Gastrocnemius medialis (tissue), 4 donors: ENCODE data around the gene FARSB. TPM values are rescaled to one million over a fixed set of nuclear protein-coding genes. Genes with fewer than 3 reads are reported as not detected.

ENCODE experiments used
- ATAC-seq, 2 donors: fragments of 150-250 bp; one replicate each; pipeline ENCODE4 v1.9.1; 2016
- DNase-seq, 2 donors: peaks; one replicate each; pipeline ENCODE4 v3.0.0-alpha.2; 2019
- H3K27ac ChIP-seq, 4 donors: fragments of 200-600 bp; sonication (generic); 1 replicate in 1 of 4; 2 replicates in 3 of 4; pipeline ENCODE4 v1.5.1; 2016 to 2018; ENCODE audit warnings: mild to moderate bottlenecking in 2 of 4, moderate library complexity in 1 of 4
- H3K27me3 ChIP-seq, 3 donors: fragments of 200-600 bp; sonication (generic) in 2 of 3; 1 replicate in 1 of 3; 2 replicates in 2 of 3; pipeline versions ENCODE4 v1.5.1 to v1.6.0; 2016 to 2019; ENCODE audit warnings: mild to moderate bottlenecking in 1 of 3, moderate library complexity in 1 of 3
- H3K36me3 ChIP-seq, 2 donors: fragments of 200-600 bp; sonication (generic) in 1 of 2; one replicate each; pipeline ENCODE4 v1.5.1; 2017 to 2018
- H3K4me1 ChIP-seq, 2 donors: fragments of 200-600 bp; sonication (generic) in 1 of 2; one replicate each; pipeline ENCODE4 v1.5.1; 2016 to 2017; ENCODE audit warnings: mild to moderate bottlenecking in 2 of 2
- H3K4me3 ChIP-seq, 4 donors: fragments of 200-600 bp; sonication (generic) in 3 of 4; 1 replicate in 1 of 4; 2 replicates in 3 of 4; pipeline ENCODE4 v1.5.1; 2016 to 2019; ENCODE audit warnings: mild to moderate bottlenecking in 2 of 4
- H3K9me3 ChIP-seq, 3 donors: fragments of 200-600 bp; sonication (generic) in 2 of 3; 1 replicate in 1 of 3; 2 replicates in 2 of 3; pipeline ENCODE4 v1.5.1; 2016 to 2019
- POLR2A ChIP-seq, 2 donors: fragments of 450-650 bp; IDR thresholded peaks; one replicate each; pipeline ENCODE4 v1.6.1; 2017; ENCODE audit warnings: antibody characterized with exemption in 2 of 2, mild to moderate bottlenecking in 2 of 2, moderate library complexity in 2 of 2
- in situ Hi-C, 4 donors: fragments of 200-750 bp; cut with MboI; loops; one replicate each; pipeline versions ENCODE4 v1.15.0 to v1.8.0; 2017; ENCODE audit warnings: low sequenced_read_pairs in 4 of 4
- intact Hi-C: fragments of 100-400 bp; cut with DNase I; formaldehyde crosslinking; loops from one replicate; pipeline ENCODE4 v1.15.1; 2023; ENCODE audit warnings: low total_unique reads
- total RNA-seq, 4 donors: library from RNA; depleted of rRNA; stranded (reverse); fragments of >200 nt; gene quantifications; one replicate each; pipeline versions ENCODE4 v1.1.0 to v1.2.3, GENCODE V29; 2016
- TF ChIP-seq, protein P1 (sequence below), 5 experiments: fragments of 450-650 bp in 3 of 5; fragments of 200-600 bp in 2 of 5; sonication (generic) in 2 of 5; IDR thresholded peaks in 4 of 5; conservative IDR thresholded peaks in 1 of 5; 1 replicate in 4 of 5; 2 replicates in 1 of 5; pipeline ENCODE4 v1.5.1; 2016 to 2019; ENCODE audit warnings: antibody characterized with exemption in 5 of 5, mild to moderate bottlenecking in 3 of 5, moderate library complexity in 3 of 5

Gene FARSB
- total RNA-seq, 4 donors from 2014 or later = 23.9 to 33.5 (median 29.9) TPM

DNA sequence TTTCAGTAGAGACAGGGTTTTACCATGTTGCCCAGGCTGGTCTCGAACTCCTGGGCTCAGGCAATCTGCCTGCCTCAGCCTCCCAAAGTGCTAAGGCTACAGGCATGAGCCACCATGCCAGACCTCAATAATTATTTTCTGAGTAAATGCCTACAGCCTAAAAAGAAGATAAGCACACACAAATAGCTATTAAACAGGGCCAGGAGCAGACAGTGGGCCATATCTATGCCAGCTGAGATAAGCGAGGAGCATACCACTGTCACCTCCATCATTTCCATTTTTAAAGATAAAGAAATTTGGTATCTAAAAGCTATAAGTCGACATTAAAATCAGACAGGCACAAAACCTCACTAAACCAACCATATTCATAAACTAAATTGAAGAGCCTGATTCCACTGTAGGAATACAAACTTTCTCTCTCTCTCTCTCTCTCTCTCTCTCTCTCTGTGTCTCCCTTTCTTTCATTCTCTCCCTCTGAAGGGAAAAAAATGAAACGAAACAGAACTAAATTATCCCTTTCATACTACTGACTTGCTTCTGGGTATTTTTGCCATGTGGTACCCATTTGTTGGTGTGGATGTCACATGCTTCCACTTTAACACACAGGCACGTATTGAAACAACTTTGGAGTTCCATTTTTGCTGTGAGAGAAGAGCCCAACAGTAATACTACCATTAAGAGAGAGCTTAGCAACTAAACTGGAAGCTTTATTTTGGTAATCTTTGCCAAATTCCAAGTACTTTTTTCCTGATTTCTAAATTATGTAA lies 51.0 kb downstream of the FARSB start:
- in situ Hi-C loops (loop anchor here in 1 of 4 donors (25.0 kb wide), 1 partner anchor 543 kb away; no protein-coding TSS in a partner anchor), intact Hi-C loops (no loop called here)
- H3K36me3 ChIP-seq = no peaks in the 10 kb centered on the region

DNA sequence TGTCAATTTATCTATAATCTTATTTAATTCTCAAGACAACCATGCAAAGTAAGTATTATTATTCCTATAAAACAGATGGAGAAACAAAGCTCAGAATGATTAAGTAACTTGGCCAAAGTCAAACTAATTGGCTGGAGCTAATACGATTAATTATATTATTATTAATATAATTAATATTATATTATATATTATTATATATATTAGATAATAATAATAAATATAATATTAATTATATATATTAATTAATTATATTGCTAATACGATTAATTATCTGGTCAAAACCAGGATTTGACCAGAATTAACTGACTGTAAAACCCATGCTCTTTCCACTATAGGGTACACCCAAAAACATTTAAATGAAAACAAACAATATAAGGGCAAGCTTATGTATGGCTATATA lies 52.4 kb downstream of the FARSB start:
- Histone ChIP-seq H3K9me3 (no peaks in the 10 kb centered on the region), H3K36me3 (peaks cover 0 to 12% of the 10 kb centered on the region in 2 donors), H3K27ac (no peak overlapping the region), H3K4me1 (no peaks in the 10 kb centered on the region), H3K4me3 (no peak overlapping the region), H3K27me3 (no peaks in the 10 kb centered on the region)
- TF ChIP-seq, protein P1, sequence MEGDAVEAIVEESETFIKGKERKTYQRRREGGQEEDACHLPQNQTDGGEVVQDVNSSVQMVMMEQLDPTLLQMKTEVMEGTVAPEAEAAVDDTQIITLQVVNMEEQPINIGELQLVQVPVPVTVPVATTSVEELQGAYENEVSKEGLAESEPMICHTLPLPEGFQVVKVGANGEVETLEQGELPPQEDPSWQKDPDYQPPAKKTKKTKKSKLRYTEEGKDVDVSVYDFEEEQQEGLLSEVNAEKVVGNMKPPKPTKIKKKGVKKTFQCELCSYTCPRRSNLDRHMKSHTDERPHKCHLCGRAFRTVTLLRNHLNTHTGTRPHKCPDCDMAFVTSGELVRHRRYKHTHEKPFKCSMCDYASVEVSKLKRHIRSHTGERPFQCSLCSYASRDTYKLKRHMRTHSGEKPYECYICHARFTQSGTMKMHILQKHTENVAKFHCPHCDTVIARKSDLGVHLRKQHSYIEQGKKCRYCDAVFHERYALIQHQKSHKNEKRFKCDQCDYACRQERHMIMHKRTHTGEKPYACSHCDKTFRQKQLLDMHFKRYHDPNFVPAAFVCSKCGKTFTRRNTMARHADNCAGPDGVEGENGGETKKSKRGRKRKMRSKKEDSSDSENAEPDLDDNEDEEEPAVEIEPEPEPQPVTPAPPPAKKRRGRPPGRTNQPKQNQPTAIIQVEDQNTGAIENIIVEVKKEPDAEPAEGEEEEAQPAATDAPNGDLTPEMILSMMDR (IDR thresholded peaks at IDR 0.05 in 4 of 5, conservative IDR thresholded peaks at IDR 0.05 in 1 of 5) = no peak
- no peak for TF ChIP-seq POLR2A (IDR thresholded peaks at IDR 0.05)
- no peak for DNase-seq
- in situ Hi-C loops = loop anchor here in 1 of 4 donors (25.0 kb wide), 1 partner anchor 541 kb away; no protein-coding TSS in a partner anchor
- ATAC-seq = no peak
- intact Hi-C loops = no loop called here

More for the DNA sequence above, 51.0 kb downstream of the FARSB start:
- Histone ChIP-seq H3K4me1 (no peaks in the 10 kb centered on the region), H3K27me3 (no peaks in the 10 kb centered on the region), H3K9me3 (no peaks in the 10 kb centered on the region), H3K27ac (no peak overlapping the region), H3K4me3 (no peak overlapping the region)
- TF ChIP-seq, protein P1 (IDR thresholded peaks at IDR 0.05 in 4 of 5, conservative IDR thresholded peaks at IDR 0.05 in 1 of 5) = no peak
- TF ChIP-seq POLR2A (IDR thresholded peaks at IDR 0.05) = no peak
- no peak for DNase-seq
- ATAC-seq = no peak

DNA sequence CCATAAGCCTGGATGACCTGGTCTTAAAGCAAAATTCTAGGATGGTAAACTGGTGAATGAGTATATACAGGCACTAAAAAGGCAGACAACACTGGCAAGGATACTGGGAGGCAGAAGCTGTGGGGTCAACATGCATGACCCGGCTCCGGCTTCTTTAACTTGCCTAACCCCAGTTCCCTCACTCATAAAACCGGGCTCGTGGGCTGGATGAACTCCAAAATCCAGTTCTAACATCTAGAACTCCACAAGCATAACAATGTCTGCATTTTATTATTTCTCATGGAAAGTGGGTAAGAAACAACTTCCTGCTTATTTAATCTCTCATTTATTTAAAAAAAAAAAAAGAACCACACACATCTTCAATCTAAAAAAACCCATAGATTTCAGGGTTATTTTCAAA lies 57.3 kb downstream of the FARSB start:
- ATAC-seq (no peak), DNase-seq (no peak)
- H3K9me3 ChIP-seq = no peaks in the 10 kb centered on the region
- H3K27ac ChIP-seq = no peak overlapping the region
- no peaks in the 10 kb centered on the region for H3K27me3 ChIP-seq
- no peak overlapping the region for H3K4me3 ChIP-seq
- in situ Hi-C loops (no loop called here), intact Hi-C loops (no loop called here)
- H3K4me1 ChIP-seq = peaks cover 0 to 3% of the 10 kb centered on the region in 2 donors
- H3K36me3 ChIP-seq = peaks cover 0 to 20% of the 10 kb centered on the region in 2 donors
- TF ChIP-seq, protein P1 (IDR thresholded peaks at IDR 0.05 in 4 of 5, conservative IDR thresholded peaks at IDR 0.05 in 1 of 5) = no peak

DNA sequence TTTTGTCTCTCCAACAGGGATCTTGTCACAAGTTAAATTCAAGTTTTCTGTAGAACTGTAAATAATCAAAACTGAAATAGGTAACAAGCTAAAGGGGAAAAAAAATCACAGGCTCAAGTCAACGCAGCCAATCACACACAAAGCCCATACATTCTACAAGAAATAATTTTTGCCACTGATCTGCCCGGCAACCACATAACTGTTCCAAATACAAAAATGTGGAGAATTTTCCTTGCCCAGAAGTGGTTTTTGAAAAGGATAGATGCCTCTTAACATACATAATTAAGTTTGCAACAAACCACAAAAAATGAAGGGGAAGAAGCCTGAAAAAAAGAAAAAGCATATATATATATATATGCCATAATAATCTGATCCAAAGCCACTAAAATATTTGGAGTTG lies 60.3 kb downstream of the FARSB start:
- no peaks in the 10 kb centered on the region for H3K9me3 ChIP-seq
- in situ Hi-C loops = no loop called here
- TF ChIP-seq POLR2A (IDR thresholded peaks at IDR 0.05) = no peak
- TF ChIP-seq, protein P1 (IDR thresholded peaks at IDR 0.05 in 4 of 5, conservative IDR thresholded peaks at IDR 0.05 in 1 of 5) = no peak
- DNase-seq (no peak), ATAC-seq (no peak)
- intact Hi-C loops = no loop called here
- no peak overlapping the region for H3K4me3 ChIP-seq
- no peaks in the 10 kb centered on the region for H3K27me3 ChIP-seq
- no peak overlapping the region for H3K27ac ChIP-seq
- peaks cover 0 to 29% of the 10 kb centered on the region in 2 donors for H3K36me3 ChIP-seq
- peaks cover 0 to 3% of the 10 kb centered on the region in 2 donors for H3K4me1 ChIP-seq
